Upper lobe of left lung (tissue), 6 donors: ENCODE data around the gene SERPINH1. TPM values are rescaled to one million over a fixed set of nuclear protein-coding genes. Genes with fewer than 3 reads are reported as not detected.

Source experiments
- ATAC-seq, 2 donors: fragments of 200-7000 bp; cut with Tn5 transposase; one replicate each; pipeline ENCODE4 v1.9.1; 2022; ENCODE audit warnings: mild to moderate bottlenecking in 2 of 2, moderate library complexity in 2 of 2; ENCODE audit not compliant: low FRiP score in 2 of 2
- DNase-seq, 2 donors: peaks; one replicate each; pipeline ENCODE4 v3.0.0-alpha.2; 2019 to 2020
- H3K27ac ChIP-seq, 4 donors: fragments of 200-600 bp; sonication (generic); one replicate each; pipeline ENCODE4 v1.5.1; 2016 to 2019
- H3K27me3 ChIP-seq, 4 donors: fragments of 200-600 bp; sonication (generic); one replicate each; pipeline ENCODE4 v1.5.1; 2017 to 2019
- H3K36me3 ChIP-seq, 4 donors: fragments of 200-600 bp; sonication (generic); one replicate each; pipeline ENCODE4 v1.5.1; 2016 to 2019
- H3K4me1 ChIP-seq, 4 donors: fragments of 200-600 bp; sonication (generic); one replicate each; pipeline ENCODE4 v1.5.1; 2018 to 2019
- H3K4me3 ChIP-seq, 4 donors: fragments of 200-600 bp; sonication (generic); one replicate each; pipeline ENCODE4 v1.5.1; 2017 to 2019; ENCODE audit warnings: mild to moderate bottlenecking in 2 of 4, moderate library complexity in 1 of 4
- H3K9me3 ChIP-seq, 4 donors: fragments of 200-600 bp; sonication (generic); one replicate each; pipeline ENCODE4 v1.5.1; 2018 to 2019
- EP300 ChIP-seq, 4 donors: sonication (generic); formaldehyde crosslinking; IDR thresholded peaks; one replicate each; pipeline ENCODE4 v1.5.1; 2017; ENCODE audit warnings: antibody characterized with exemption in 4 of 4, control low read depth in 2 of 4
- POLR2A ChIP-seq, 4 donors: fragments of 450-650 bp; IDR thresholded peaks; one replicate each; pipeline ENCODE4 v1.5.1; 2016 to 2017; ENCODE audit warnings: antibody characterized with exemption in 4 of 4, mild to moderate bottlenecking in 2 of 4
- POLR2AphosphoS5 ChIP-seq, 2 donors: sonication (generic); formaldehyde crosslinking; IDR thresholded peaks; one replicate each; pipeline ENCODE4 v1.5.1; 2017; ENCODE audit warnings: antibody characterized with exemption in 2 of 2
- WGBS, 2 donors: methylation state at CpG; one replicate each; pipeline ENCODE4 v1.1.5; 2017 to 2018; 5-methylcytosine and 5-hydroxymethylcytosine counted together
- total RNA-seq, 6 donors: library from RNA; depleted of rRNA in 4 of 6; stranded (reverse); fragments of >200 nt in 4 of 6; gene quantifications; one replicate each; pipeline versions ENCODE4 v1.1.0 to v1.2.1, GENCODE V29; 2016 to 2021
- TF ChIP-seq, protein P1 (sequence below), 6 experiments: fragments of 450-650 bp in 4 of 6; fragments of 200-600 bp in 2 of 6; sonication (generic) in 2 of 6; IDR thresholded peaks; one replicate each; pipeline ENCODE4 v1.5.1; 2016 to 2019; ENCODE audit warnings: antibody characterized with exemption in 6 of 6
- donor health status: DM: no; HTN: no; CAD: no; lungs with moderate emphysema.
- donor health status: DM: no; HTN: yes; CAD: no; lungs with severe emphysema.

SERPINH1 gene
- total RNA-seq, 6 donors from 2014 or later, result 95.9 to 266 (median 145) TPM

DNA sequence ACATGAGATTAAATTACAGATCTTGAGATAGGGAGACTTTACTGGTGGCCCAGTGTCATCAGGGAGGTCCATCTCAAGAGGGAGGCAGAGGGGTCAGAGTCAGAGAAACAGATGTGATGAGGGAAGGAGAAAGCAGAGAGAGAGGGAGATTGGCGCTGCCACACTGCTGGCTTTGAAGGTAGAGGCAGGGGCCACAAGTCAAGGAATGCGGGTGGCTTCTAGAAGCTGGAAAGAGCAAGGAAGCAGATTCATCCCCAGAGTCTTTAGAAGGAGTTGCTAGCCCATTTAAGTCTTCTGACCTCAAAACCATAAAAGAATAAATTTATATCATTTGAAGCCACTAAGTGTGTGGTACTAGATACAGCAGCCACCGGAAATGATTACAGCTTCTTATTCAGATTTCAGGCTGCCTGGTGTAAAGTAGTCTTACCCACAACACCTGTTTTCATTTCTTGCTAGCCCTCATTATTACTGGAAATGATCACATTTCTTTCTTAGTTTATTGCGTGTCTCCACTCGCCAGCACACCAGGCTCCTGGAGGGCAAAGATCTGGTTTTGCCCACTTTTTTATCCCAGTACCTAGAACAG, 12.6 kb upstream of the SERPINH1 start:
- Histone ChIP-seq H3K9me3 (no peaks in the 10 kb centered on the region), H3K4me1 (peaks cover 18 to 21% (median 19%) of the 10 kb centered on the region in 4 donors), H3K4me3 (no peak overlapping the region), H3K27me3 (no peaks in the 10 kb centered on the region), H3K27ac (no peak overlapping the region), H3K36me3 (no peaks in the 10 kb centered on the region)
- WGBS, 2 donors, result 90 to 97% methylated on average over 5 of the region's 5 CpGs
- ATAC-seq, result no peak
- TF ChIP-seq, protein P1, sequence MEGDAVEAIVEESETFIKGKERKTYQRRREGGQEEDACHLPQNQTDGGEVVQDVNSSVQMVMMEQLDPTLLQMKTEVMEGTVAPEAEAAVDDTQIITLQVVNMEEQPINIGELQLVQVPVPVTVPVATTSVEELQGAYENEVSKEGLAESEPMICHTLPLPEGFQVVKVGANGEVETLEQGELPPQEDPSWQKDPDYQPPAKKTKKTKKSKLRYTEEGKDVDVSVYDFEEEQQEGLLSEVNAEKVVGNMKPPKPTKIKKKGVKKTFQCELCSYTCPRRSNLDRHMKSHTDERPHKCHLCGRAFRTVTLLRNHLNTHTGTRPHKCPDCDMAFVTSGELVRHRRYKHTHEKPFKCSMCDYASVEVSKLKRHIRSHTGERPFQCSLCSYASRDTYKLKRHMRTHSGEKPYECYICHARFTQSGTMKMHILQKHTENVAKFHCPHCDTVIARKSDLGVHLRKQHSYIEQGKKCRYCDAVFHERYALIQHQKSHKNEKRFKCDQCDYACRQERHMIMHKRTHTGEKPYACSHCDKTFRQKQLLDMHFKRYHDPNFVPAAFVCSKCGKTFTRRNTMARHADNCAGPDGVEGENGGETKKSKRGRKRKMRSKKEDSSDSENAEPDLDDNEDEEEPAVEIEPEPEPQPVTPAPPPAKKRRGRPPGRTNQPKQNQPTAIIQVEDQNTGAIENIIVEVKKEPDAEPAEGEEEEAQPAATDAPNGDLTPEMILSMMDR (IDR thresholded peaks at IDR 0.05), result no peak
- TF ChIP-seq POLR2AphosphoS5 (IDR thresholded peaks at IDR 0.05) (no peak), EP300 (IDR thresholded peaks at IDR 0.05) (no peak), POLR2A (IDR thresholded peaks at IDR 0.05) (no peak)
- DNase-seq, result no peak

DNA sequence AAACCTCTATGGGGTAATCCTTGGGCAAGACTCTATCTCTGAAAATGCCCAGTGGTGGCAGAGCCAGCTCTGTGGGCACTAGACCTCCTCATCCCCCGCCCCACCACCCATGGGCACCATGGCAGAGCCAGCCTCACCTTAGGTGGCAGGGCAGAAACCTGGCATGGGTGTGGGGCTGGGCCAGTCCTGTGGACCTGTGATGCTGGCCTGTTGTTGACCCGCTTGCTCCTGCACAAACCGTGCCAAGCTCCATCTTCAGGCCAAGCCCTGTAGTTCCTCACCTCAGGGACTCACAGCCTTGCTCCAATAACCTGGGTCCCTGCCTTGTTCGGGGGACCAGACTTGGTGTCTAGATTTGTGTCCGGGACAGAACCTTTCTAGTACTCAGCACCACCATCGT, 8.9 kb upstream of the SERPINH1 start:
- ATAC-seq, result no peak
- DNase-seq, result no peak
- Histone ChIP-seq H3K4me3 (no peak overlapping the region), H3K27me3 (no peaks in the 10 kb centered on the region), H3K4me1 (peaks cover 28 to 33% (median 31%) of the 10 kb centered on the region in 4 donors), H3K36me3 (no peaks in the 10 kb centered on the region), H3K27ac (peak overlapping the region in 1 of 4 donors; percentile 82), H3K9me3 (no peaks in the 10 kb centered on the region)
- WGBS, 2 donors, result 84 to 87% methylated on average over 3 to 4 of the region's 6 CpGs
- TF ChIP-seq, protein P1 (IDR thresholded peaks at IDR 0.05), result no peak
- TF ChIP-seq POLR2A (IDR thresholded peaks at IDR 0.05) (no peak), POLR2AphosphoS5 (IDR thresholded peaks at IDR 0.05) (no peak), EP300 (IDR thresholded peaks at IDR 0.05) (no peak)

DNA sequence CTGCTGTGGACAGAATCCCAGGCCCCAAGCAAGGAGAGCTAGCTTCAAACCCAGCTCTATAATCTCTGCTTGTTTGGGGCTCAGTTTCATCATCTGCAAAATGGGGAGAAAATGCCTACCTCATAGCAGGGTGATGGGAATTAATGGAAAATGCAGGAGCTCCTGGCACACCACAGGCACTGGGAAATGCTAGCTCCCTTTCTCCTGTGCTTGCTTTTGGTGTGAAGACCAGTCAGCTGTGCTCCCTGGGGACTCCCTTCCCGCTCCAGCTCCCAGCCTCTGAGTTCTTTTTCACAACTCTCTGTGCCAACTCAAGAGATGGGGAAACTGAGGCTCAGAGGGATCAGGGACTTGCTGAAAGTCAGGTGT, 8.2 kb upstream of the SERPINH1 start:
- no peaks in the 10 kb centered on the region for H3K27me3 ChIP-seq
- H3K9me3 ChIP-seq, result no peaks in the 10 kb centered on the region
- H3K4me1 ChIP-seq, result peaks cover 35 to 39% (median 38%) of the 10 kb centered on the region in 4 donors
- ATAC-seq, result peak in 1 of 2 donors; percentile 0
- TF ChIP-seq, protein P1 (IDR thresholded peaks at IDR 0.05), result no peak
- TF ChIP-seq POLR2AphosphoS5 (IDR thresholded peaks at IDR 0.05) (no peak), EP300 (IDR thresholded peaks at IDR 0.05) (no peak), POLR2A (IDR thresholded peaks at IDR 0.05) (no peak)
- WGBS, 2 donors, result 75 to 80% methylated on average over 1 of the region's 1 CpG
- peak overlapping the region; percentile 21 to 88 (median 80) for H3K27ac ChIP-seq
- no peaks in the 10 kb centered on the region for H3K36me3 ChIP-seq
- H3K4me3 ChIP-seq, result no peak overlapping the region
- no peak for DNase-seq

DNA sequence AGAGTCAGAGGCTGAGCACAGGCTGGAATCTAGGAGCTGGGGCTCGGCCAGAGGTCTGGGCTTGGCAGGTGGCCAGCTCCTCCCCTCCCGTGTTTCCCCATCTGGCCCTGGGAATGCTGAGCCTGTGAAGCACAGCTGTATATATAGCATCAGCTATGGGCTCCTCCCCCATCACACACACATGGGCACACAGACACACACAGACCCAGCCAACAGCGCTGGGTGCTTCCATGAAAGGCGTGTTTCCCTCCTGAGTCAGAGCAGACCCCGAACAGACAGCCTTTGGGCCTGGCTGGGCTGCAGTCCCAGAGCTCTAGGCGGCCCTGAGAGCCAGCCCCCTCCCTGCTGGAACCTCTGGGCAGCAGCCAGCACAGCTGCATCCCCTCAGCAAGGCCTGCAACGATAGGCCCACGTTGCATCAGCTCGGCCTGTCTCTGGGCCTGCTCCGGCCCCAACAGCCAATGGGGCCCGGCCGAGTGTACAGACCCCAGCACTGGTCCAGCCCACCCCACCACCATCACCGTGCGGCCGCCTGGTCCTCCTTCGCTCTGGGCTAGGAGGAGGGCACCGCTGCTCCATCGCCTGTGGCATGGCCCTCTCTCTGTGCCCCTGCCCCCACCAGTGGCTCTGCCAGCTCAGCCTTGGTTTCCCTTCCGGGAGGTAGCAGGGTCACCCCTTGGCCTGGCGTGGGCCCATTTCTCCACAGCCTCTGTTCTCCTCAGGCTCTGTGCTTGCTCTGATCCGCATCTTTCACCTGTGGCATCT, 7.6 kb upstream of the SERPINH1 start:
- Histone ChIP-seq H3K4me3 (no peak overlapping the region), H3K27me3 (no peaks in the 10 kb centered on the region), H3K27ac (peak overlapping the region; percentile 64 to 88 (median 80)), H3K36me3 (no peaks in the 10 kb centered on the region), H3K4me1 (peaks cover 40 to 45% (median 44%) of the 10 kb centered on the region in 4 donors), H3K9me3 (no peaks in the 10 kb centered on the region)
- DNase-seq (peak; percentile 65 to 90), ATAC-seq (peak; percentile 84 to 92)
- WGBS, 2 donors, result 39% methylated on average over 8 to 20 of the region's 21 CpGs
- TF ChIP-seq EP300 (IDR thresholded peaks at IDR 0.05) (peak in 2 of 4 donors; percentile 12), POLR2A (IDR thresholded peaks at IDR 0.05) (peak in 1 of 4 donors; percentile 19), POLR2AphosphoS5 (IDR thresholded peaks at IDR 0.05) (peak; percentile 65 to 84)
- TF ChIP-seq, protein P1 (IDR thresholded peaks at IDR 0.05), result no peak
